Muscle layer of colon (tissue), 2 donors: Measurements from ENCODE around the gene SLIT3.
"Not testable (repeated sequence)": the region's sequence is repeated elsewhere in the genome, so short reads cannot be mapped to it uniquely, and the experiment has no call there.

Experiments
- H3K27ac ChIP-seq: one replicate; pipeline ENCODE4 v1.7.0; 2013; ENCODE audit warnings: low read depth, mild to moderate bottlenecking, low read length, moderate library complexity
- H3K27me3 ChIP-seq, 2 donors: one replicate each; pipeline ENCODE4 v1.7.0; 2013; ENCODE audit warnings: low read length in 2 of 2, mild to moderate bottlenecking in 2 of 2; ENCODE audit not compliant: insufficient read depth in 2 of 2, control insufficient read depth in 1 of 2
- H3K36me3 ChIP-seq: one replicate; pipeline ENCODE4 v1.7.0; 2013; ENCODE audit warnings: mild to moderate bottlenecking, low read length; ENCODE audit not compliant: insufficient read depth
- H3K4me1 ChIP-seq: one replicate; pipeline ENCODE4 v1.7.0; 2013; ENCODE audit warnings: mild to moderate bottlenecking, low read length; ENCODE audit not compliant: insufficient read depth
- H3K4me3 ChIP-seq, 2 donors: one replicate each; pipeline ENCODE4 v1.7.0; 2013; ENCODE audit warnings: low read length in 2 of 2, low read depth in 1 of 2, mild to moderate bottlenecking in 1 of 2, moderate library complexity in 1 of 2
- H3K9ac ChIP-seq: one replicate; pipeline ENCODE4 v1.7.0; 2013; ENCODE audit warnings: low read length
- H3K9me3 ChIP-seq: one replicate; pipeline ENCODE4 v1.7.0; 2013; ENCODE audit warnings: mild to moderate bottlenecking, low read length
- donor health status: abdominal sarcoma.
- donor health status: Adenocarcinoma of cecum.

The SLIT3 gene

DNA sequence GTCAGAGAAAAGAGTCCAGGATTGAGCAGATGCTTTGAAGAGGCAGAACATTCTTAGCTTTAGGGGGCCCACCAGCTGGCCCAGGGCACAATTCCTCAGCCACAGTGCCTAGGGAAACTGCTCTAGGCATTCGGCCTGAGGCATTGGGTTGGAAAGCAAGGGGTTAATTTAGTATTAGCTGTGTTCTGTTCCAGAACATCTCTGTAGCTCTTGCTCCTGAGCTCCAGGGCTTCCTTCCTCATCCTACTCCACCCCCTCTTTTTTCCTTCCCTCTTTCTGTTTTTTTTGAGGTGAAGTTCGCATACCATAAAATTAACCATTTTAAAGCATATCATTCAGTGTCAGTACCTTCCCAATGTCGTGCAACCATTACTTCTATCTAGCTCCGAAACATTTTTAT, 647.3 kb downstream of the SLIT3 start:
- no peak overlapping the region for H3K9ac ChIP-seq

DNA sequence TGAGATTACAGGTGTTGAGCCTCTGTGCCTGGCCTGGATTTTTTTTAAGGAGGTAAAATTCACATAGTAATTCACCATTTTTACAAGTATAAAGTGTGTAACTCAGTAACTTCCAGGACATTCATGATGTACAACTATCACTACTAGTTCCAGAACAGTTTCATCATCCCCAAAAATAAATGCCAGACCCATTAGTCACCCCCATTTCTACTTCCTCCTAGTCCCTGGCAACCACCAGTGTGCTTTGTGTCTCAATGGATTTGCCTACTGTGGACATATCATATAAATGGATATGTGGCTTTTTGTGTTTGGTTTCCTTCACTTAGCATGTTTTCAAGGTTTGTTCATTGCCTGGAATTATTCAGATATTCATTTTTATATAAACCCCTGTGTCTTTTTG, 649.3 kb downstream of the SLIT3 start:
- H3K9ac ChIP-seq = no peak overlapping the region
- H3K4me1 ChIP-seq = peaks cover 7% of the 10 kb centered on the region
- no peak overlapping the region for H3K4me3 ChIP-seq
- no peaks in the 10 kb centered on the region for H3K9me3 ChIP-seq
- H3K27ac ChIP-seq = no peak overlapping the region
- no peaks in the 10 kb centered on the region for H3K36me3 ChIP-seq
- H3K27me3 ChIP-seq = no peaks in the 10 kb centered on the region

More for the DNA sequence above, 647.3 kb downstream of the SLIT3 start:
- Histone ChIP-seq H3K9me3 (no peaks in the 10 kb centered on the region), H3K27ac (no peak overlapping the region), H3K36me3 (no peaks in the 10 kb centered on the region), H3K4me3 (no peak overlapping the region), H3K4me1 (peaks cover 7% of the 10 kb centered on the region), H3K27me3 (no peaks in the 10 kb centered on the region)

DNA sequence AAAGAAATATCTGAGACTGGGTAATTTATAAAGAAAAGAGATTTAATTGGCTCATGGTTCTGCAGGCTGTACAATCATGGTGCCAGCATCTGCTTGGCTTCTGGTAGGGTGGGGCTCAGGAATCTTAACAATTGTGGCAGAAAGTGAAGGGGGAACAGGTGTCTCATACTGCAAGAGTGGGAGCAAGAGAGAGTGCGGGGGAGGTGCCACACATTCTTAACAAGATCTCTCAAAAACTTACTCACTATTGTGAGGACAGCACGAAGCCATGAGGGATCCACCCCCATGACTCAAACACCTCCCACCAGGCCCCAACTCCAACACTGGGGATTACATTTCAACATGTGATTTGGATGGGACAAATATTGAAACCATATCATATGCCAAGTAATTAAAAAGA, 651.6 kb downstream of the SLIT3 start:
- Histone ChIP-seq H3K27me3 (no peaks in the 10 kb centered on the region), H3K4me1 (peaks cover 6% of the 10 kb centered on the region), H3K9me3 (no peaks in the 10 kb centered on the region), H3K4me3 (no peak overlapping the region), H3K27ac (no peak overlapping the region), H3K9ac (no peak overlapping the region), H3K36me3 (no peaks in the 10 kb centered on the region)

DNA sequence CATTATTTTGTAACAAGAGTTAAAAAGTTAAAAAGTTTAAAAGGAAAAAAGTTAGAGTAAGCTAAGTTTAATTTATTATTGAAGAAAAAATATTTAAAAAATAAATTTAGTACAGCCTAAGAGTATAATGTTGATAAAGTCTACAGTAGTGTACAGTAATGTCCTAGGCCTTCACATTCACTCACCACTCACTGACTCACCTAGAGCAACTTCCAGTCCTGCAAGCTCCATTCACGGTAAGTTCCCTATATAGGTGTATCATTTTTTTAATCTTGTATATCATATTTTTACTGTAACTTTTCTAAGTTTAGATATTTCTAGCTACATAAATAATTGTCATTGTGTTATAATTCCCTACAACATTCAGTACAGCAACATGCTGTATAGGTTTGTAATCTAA, 652.4 kb downstream of the SLIT3 start:
- Histone ChIP-seq H3K9me3 (no peaks in the 10 kb centered on the region), H3K27ac (no peak overlapping the region), H3K27me3 (no peaks in the 10 kb centered on the region), H3K4me3 (no peak overlapping the region), H3K4me1 (no peaks in the 10 kb centered on the region), H3K9ac (no peak overlapping the region), H3K36me3 (no peaks in the 10 kb centered on the region)

DNA sequence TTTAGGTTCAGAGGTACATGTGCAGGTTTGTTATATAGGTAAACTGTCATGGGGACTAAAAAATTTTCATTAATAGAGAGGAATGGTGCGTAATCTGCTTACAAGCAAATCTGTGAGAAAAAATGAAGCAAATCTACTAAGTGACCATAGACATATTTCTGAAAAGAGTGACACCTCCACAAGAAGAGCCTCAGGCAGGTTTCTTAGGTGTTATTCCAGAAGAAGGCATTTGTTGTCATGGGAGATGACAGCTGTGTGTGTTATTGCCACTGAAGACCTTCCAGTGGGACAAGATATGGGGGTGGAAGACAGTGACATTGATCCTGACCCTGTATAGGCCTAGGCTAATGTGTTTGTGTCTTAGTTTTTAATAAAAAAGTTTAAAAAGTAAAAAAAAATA, 652.9 kb downstream of the SLIT3 start:
- no peaks in the 10 kb centered on the region for H3K9me3 ChIP-seq
- H3K27ac ChIP-seq = no peak overlapping the region

DNA sequence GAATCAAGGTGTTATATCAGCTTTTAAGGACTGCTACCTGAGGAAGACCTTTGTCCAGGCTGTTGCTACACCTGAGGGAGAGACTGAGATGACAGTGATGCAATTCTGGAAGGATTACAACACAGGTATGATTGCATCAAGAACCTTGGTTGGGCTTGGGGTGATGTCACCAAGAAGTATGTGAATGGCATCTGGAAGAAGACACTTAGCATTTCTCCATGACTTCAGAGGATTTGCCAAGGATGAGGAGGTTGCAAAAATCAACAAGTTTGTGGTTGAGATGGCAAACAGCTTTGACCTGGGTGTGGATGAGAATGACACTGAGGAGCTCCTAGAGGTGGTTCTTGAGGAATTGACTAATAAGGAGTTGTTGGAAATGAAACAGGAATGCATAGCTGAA, 653.9 kb downstream of the SLIT3 start:
- no peak overlapping the region for H3K27ac ChIP-seq
- H3K36me3 ChIP-seq = no peaks in the 10 kb centered on the region
- no peaks in the 10 kb centered on the region for H3K4me1 ChIP-seq
- H3K9me3 ChIP-seq = no peaks in the 10 kb centered on the region
- no peaks in the 10 kb centered on the region for H3K27me3 ChIP-seq
- no peak overlapping the region for H3K9ac ChIP-seq
- no peak overlapping the region for H3K4me3 ChIP-seq

More for the DNA sequence above, 652.9 kb downstream of the SLIT3 start:
- Histone ChIP-seq H3K27me3 (no peaks in the 10 kb centered on the region), H3K36me3 (no peaks in the 10 kb centered on the region), H3K9ac (no peak overlapping the region), H3K4me3 (no peak overlapping the region), H3K4me1 (no peaks in the 10 kb centered on the region)

DNA sequence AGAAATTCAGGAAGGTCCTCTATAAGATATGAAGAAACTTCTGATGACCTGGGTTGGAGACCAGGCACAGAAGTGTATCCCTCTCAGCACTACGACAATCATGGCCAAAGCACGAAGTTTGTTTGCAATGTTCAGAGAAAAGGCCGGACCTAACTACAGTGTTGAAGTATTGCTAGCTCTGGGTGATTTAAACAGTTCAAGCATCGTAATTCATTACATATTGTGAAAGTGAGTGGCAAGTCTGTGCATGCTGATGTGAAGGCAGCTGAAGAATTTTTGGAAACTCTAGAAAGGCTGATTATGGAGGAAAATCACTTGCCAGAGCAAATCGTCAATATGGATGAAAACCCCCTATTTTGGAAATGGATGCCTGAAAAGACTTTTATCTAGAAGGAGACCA, 654.6 kb downstream of the SLIT3 start:
- Histone ChIP-seq H3K9ac (no peak overlapping the region), H3K9me3 (no peaks in the 10 kb centered on the region), H3K27ac (no peak overlapping the region), H3K4me1 (no peaks in the 10 kb centered on the region), H3K4me3 (no peak overlapping the region), H3K36me3 (no peaks in the 10 kb centered on the region), H3K27me3 (no peaks in the 10 kb centered on the region)

DNA sequence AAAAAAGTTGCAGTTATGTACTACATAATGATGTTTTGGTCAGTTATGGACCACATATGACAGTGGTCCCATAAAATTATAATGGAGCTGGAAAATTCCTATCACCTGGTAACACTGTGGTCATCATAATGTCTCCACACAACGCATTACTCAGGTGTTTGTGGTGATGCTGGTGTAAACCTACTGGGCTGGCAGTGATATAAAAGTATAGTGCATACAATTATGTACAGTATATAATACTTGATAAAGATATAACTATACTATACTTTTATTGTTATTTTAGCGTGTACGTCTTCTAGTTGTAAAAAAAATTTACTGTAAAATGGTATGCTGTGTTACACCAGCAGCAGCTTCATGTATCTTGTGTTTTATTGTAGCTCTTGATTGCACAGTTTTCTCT, 655.7 kb downstream of the SLIT3 start:
- no peaks in the 10 kb centered on the region for H3K36me3 ChIP-seq
- H3K4me3 ChIP-seq = no peak overlapping the region
- no peaks in the 10 kb centered on the region for H3K27me3 ChIP-seq
- H3K9ac ChIP-seq = no peak overlapping the region
- H3K27ac ChIP-seq = no peak overlapping the region
- H3K4me1 ChIP-seq = no peaks in the 10 kb centered on the region
- H3K9me3 ChIP-seq = no peaks in the 10 kb centered on the region

DNA sequence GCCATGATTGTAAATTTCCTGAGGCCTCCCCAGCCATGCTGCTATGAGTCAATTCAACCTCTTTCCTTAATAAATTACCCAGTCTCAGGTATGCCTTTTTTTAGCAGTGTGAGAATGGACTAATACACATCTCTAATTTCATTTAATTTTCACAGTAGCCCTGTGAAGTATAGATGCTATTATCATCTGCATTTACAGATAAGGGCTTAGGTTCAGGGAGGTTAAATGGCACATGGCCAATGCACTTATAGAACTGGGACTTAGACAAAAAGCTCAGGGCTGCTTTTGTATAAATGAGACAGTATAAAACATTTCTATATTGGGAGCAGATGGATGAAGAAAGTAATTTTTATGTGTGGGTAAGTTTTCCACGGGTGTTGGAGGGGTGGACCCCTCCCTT, 658.9 kb downstream of the SLIT3 start:
- Histone ChIP-seq H3K4me3 (no peak overlapping the region), H3K4me1 (no peaks in the 10 kb centered on the region), H3K9me3 (no peaks in the 10 kb centered on the region), H3K27ac (no peak overlapping the region), H3K27me3 (no peaks in the 10 kb centered on the region), H3K9ac (no peak overlapping the region), H3K36me3 (no peaks in the 10 kb centered on the region)

DNA sequence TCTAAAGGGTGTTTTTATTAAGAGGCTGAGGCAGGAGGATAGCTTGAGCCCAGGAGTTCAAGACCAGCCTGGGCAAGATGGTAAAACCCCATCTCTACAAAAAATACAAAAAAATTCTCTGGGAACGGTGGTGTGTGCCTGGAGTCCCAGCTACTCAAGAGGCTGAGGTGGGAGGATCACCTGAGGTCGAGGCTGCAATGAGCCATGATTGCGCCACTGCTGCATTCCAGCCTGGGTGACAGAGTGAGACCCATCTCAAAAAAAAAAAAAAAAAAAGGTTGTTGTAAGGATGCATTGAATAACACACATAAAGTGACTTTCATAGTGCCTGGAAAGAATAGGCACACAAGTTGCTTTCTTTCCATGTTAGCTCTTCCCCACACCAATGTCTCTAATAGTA, 662.1 kb downstream of the SLIT3 start:
- not testable (repeated sequence) for H3K27ac ChIP-seq, H3K9ac ChIP-seq, H3K4me3 ChIP-seq, H3K4me1 ChIP-seq, H3K9me3 ChIP-seq, H3K36me3 ChIP-seq, H3K27me3 ChIP-seq

DNA sequence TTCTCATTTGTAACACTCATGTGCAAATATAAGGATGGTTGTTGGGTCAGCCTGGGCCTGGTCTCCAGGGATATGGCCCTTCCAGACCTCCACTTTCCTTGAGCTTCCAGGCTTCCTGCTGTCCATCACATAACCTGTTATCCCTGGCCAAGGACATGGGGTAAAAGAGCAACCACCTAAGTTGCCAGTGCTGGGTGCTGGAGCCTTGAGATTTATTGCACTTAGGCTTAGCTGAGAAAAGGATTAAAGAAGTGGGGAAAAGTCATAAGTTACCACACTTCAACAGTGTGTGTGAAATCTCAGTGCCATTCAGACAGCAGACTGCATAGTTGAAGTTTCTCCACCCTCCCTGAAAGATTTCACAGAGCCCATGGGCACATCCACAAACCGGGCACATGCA, 663.1 kb downstream of the SLIT3 start:
- no peaks in the 10 kb centered on the region for H3K27me3 ChIP-seq
- H3K36me3 ChIP-seq = no peaks in the 10 kb centered on the region
- H3K4me1 ChIP-seq = no peaks in the 10 kb centered on the region
- H3K27ac ChIP-seq = no peak overlapping the region
- no peaks in the 10 kb centered on the region for H3K9me3 ChIP-seq
- H3K9ac ChIP-seq = no peak overlapping the region
- no peak overlapping the region for H3K4me3 ChIP-seq

DNA sequence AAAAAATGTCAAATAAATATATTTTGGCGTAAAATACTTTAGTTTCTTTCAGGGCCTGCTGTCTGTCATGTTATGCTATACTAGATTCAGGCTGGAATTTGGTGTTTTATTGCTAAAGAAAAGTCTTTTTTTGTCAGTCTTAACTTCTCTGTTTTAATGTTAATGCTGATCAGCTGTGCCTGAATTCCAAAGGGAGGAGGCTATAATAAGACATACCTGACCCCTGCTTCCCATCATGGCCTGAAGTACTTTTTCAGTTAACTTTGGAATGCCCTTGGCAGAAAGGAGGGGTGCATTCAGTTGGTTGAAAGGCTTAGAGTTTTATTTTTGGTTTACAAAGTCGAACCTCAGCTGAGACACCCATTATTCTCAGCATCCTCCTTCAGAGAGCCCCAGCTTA, 663.7 kb downstream of the SLIT3 start:
- Histone ChIP-seq H3K9ac (no peak overlapping the region), H3K27me3 (no peaks in the 10 kb centered on the region), H3K9me3 (no peaks in the 10 kb centered on the region), H3K36me3 (no peaks in the 10 kb centered on the region), H3K4me3 (no peak overlapping the region), H3K4me1 (no peaks in the 10 kb centered on the region), H3K27ac (no peak overlapping the region)
